Neural cell (in vitro differentiated cells): ENCODE measurements around the gene ADI1. TPM values are rescaled to one million over a fixed set of nuclear protein-coding genes. Genes with fewer than 3 reads are reported as not detected.

Source experiments
- H2AFZ ChIP-seq: fragments of 200-600, 300-800 bp; sonication (generic), shearing (Covaris generic); 2 replicates; pipeline ENCODE4 v1.6.0; 2014; ENCODE audit warnings: low read depth, mild to moderate bottlenecking, antibody characterized with exemption, low read length, moderate library complexity
- H3F3A ChIP-seq: fragments of 200-600 bp; shearing (Covaris generic); 2 replicates; pipeline ENCODE4 v1.6.1; 2016; ENCODE audit warnings: mild to moderate bottlenecking, moderate library complexity, mixed read lengths, antibody characterized with exemption, low read length; ENCODE audit not compliant: insufficient read depth, poor library complexity, severe bottlenecking
- H3K27ac ChIP-seq: fragments of 200-600, 300-800 bp; sonication (generic), shearing (Covaris generic); 2 replicates; pipeline ENCODE4 v1.5.1; 2014; ENCODE audit warnings: mild to moderate bottlenecking, low read length, moderate library complexity
- H3K27me3 ChIP-seq: fragments of 300-800, 200-600 bp; sonication (generic), shearing (Covaris generic); 2 replicates; pipeline ENCODE4 v1.6.0; 2014; ENCODE audit warnings: mild to moderate bottlenecking, low read depth, low read length, moderate library complexity; ENCODE audit not compliant: insufficient read depth
- H3K36me3 ChIP-seq: fragments of 300-800, 200-600 bp; sonication (generic), shearing (Covaris generic); 2 replicates; pipeline ENCODE4 v1.5.1; 2014; ENCODE audit warnings: mild to moderate bottlenecking, antibody characterized with exemption, low read length, moderate library complexity; ENCODE audit not compliant: insufficient read depth
- H3K4me2 ChIP-seq: fragments of 300-800, 200-600 bp; sonication (generic), shearing (Covaris generic); 2 replicates; pipeline ENCODE4 v1.6.0; 2014; ENCODE audit warnings: mild to moderate bottlenecking, low read length
- H3K4me3 ChIP-seq: fragments of 300-800, 200-600 bp; sonication (generic), shearing (Covaris generic); 2 replicates; pipeline ENCODE4 v1.5.1; 2014; ENCODE audit warnings: mild to moderate bottlenecking, low read length, moderate library complexity
- H3K79me2 ChIP-seq: fragments of 200-600 bp; shearing (Covaris generic); replicated peaks from 2 replicates; pipeline ENCODE4 v1.6.0; 2014; ENCODE audit warnings: mild to moderate bottlenecking, low read length, moderate library complexity; ENCODE audit not compliant: insufficient read depth
- H3K9ac ChIP-seq: fragments of 300-800, 200-600 bp; sonication (generic), shearing (Covaris generic); 2 replicates; pipeline ENCODE4 v1.6.1; 2016; ENCODE audit warnings: mild to moderate bottlenecking, low read length, mixed read lengths
- H3K9me2 ChIP-seq: fragments of 200-600 bp; shearing (Covaris generic); 2 replicates; pipeline ENCODE4 v1.6.1; 2016; ENCODE audit warnings: mild to moderate bottlenecking, low read length, mixed read lengths; ENCODE audit not compliant: insufficient read depth
- H3K9me3 ChIP-seq: fragments of 200-600, 300-800 bp; sonication (generic), shearing (Covaris generic); 2 replicates; pipeline ENCODE4 v1.6.1; 2016; ENCODE audit warnings: mild to moderate bottlenecking, mixed run types, low read length, moderate library complexity, mixed read lengths
- H4K20me1 ChIP-seq: fragments of 200-600 bp; shearing (Covaris generic); 2 replicates; pipeline ENCODE4 v1.6.1; 2016; ENCODE audit warnings: mild to moderate bottlenecking, mixed run types; ENCODE audit not compliant: insufficient read depth
- EP300 ChIP-seq: fragments of 450-650 bp; conservative IDR thresholded peaks from 2 replicates; pipeline ENCODE4 v1.6.1; 2014; ENCODE audit warnings: antibody characterized with exemption, mild to moderate bottlenecking, moderate library complexity; ENCODE audit not compliant: poor library complexity, severe bottlenecking
- EZH2 ChIP-seq: fragments of 200-600, 300-800 bp; shearing (Covaris generic), sonication (generic); IDR thresholded peaks from 2 replicates; pipeline ENCODE4 v1.6.1; 2014; ENCODE audit warnings: antibody characterized with exemption, low read length, borderline replicate concordance, mild to moderate bottlenecking; ENCODE audit not compliant: insufficient read depth, poor library complexity, severe bottlenecking
- MXI1 ChIP-seq: fragments of 450-650 bp; conservative IDR thresholded peaks from 2 replicates; pipeline ENCODE4 v1.6.1; 2014; ENCODE audit warnings: antibody characterized with exemption, mild to moderate bottlenecking; ENCODE audit not compliant: poor library complexity, severe bottlenecking
- POLR2AphosphoS5 ChIP-seq: IDR thresholded peaks from 2 replicates; pipeline ENCODE4 v1.6.1; 2012
- RAD21 ChIP-seq: fragments of 450-650 bp; conservative IDR thresholded peaks from 2 replicates; pipeline ENCODE4 v1.6.1; 2014; ENCODE audit warnings: antibody characterized with exemption, mild to moderate bottlenecking, moderate library complexity
- SMC3 ChIP-seq: fragments of 450-650 bp; conservative IDR thresholded peaks from 2 replicates; pipeline ENCODE4 v1.6.1; 2014; ENCODE audit warnings: antibody characterized with exemption, mild to moderate bottlenecking, moderate library complexity; ENCODE audit not compliant: poor library complexity
- TAF1 ChIP-seq: IDR thresholded peaks from 2 replicates; pipeline ENCODE4 v1.6.1; 2012; ENCODE audit warnings: low read depth
- polyA plus RNA-seq: library from polyadenylated mRNA; depleted of rRNA; stranded (reverse); fragments of >200 nt; gene quantifications from 2 replicates; pipeline ENCODE4 v1.2.3, GENCODE V29; 2014
- TF ChIP-seq, protein P1 (sequence below): IDR thresholded peaks from 2 replicates; pipeline ENCODE4 v1.6.1; 2012; ENCODE audit warnings: borderline replicate concordance
- TF ChIP-seq, protein P2 (sequence below): fragments of 450-650 bp; IDR thresholded peaks from 2 replicates; pipeline ENCODE4 v1.5.1; 2014; ENCODE audit warnings: antibody characterized with exemption, mild to moderate bottlenecking, moderate library complexity; ENCODE audit not compliant: poor library complexity, severe bottlenecking

The ADI1 gene
- polyA plus RNA-seq, 1 donor from 2014 or later: 23.9 TPM

DNA sequence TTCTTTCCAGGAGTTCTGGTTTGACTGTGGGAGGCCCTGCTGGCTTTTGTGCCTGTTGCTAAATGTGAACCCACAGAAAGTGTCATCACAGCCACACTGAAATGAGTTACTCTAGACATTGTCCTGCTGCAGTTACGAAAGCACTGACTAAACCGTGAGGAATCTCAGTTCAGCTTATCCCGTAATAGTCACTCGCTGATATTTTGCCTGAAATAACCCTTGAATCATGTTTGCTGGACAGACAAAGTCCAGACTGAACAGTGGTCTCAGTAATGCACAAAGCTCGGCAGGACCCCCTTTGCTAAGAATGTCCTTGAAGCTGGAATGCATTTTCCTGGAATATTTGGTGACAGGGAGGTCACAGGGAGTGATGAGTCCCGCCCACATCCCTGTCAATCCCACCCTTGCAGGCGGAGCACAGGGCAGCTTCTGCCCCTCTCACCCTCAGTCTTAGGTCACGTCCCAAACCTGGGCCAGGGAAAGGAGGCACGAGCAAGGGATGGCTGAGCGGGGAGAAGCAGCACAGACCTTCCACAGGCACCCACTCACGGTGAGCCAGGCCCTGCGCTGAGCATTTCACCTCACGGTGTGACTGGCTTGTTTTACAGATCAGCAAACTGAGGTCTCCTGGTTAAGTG, 53.4 kb downstream of the ADI1 start:
- TF ChIP-seq, protein P1, sequence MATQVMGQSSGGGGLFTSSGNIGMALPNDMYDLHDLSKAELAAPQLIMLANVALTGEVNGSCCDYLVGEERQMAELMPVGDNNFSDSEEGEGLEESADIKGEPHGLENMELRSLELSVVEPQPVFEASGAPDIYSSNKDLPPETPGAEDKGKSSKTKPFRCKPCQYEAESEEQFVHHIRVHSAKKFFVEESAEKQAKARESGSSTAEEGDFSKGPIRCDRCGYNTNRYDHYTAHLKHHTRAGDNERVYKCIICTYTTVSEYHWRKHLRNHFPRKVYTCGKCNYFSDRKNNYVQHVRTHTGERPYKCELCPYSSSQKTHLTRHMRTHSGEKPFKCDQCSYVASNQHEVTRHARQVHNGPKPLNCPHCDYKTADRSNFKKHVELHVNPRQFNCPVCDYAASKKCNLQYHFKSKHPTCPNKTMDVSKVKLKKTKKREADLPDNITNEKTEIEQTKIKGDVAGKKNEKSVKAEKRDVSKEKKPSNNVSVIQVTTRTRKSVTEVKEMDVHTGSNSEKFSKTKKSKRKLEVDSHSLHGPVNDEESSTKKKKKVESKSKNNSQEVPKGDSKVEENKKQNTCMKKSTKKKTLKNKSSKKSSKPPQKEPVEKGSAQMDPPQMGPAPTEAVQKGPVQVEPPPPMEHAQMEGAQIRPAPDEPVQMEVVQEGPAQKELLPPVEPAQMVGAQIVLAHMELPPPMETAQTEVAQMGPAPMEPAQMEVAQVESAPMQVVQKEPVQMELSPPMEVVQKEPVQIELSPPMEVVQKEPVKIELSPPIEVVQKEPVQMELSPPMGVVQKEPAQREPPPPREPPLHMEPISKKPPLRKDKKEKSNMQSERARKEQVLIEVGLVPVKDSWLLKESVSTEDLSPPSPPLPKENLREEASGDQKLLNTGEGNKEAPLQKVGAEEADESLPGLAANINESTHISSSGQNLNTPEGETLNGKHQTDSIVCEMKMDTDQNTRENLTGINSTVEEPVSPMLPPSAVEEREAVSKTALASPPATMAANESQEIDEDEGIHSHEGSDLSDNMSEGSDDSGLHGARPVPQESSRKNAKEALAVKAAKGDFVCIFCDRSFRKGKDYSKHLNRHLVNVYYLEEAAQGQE: no peak
- TF ChIP-seq TAF1 (no peak), EZH2 (no peak), POLR2AphosphoS5 (no peak), RAD21 (no peak), MXI1 (no peak), EP300 (no peak), SMC3 (no peak)
- TF ChIP-seq, protein P2, sequence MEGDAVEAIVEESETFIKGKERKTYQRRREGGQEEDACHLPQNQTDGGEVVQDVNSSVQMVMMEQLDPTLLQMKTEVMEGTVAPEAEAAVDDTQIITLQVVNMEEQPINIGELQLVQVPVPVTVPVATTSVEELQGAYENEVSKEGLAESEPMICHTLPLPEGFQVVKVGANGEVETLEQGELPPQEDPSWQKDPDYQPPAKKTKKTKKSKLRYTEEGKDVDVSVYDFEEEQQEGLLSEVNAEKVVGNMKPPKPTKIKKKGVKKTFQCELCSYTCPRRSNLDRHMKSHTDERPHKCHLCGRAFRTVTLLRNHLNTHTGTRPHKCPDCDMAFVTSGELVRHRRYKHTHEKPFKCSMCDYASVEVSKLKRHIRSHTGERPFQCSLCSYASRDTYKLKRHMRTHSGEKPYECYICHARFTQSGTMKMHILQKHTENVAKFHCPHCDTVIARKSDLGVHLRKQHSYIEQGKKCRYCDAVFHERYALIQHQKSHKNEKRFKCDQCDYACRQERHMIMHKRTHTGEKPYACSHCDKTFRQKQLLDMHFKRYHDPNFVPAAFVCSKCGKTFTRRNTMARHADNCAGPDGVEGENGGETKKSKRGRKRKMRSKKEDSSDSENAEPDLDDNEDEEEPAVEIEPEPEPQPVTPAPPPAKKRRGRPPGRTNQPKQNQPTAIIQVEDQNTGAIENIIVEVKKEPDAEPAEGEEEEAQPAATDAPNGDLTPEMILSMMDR: no peak
- no peaks in the 10 kb centered on the region for H3K36me3 ChIP-seq
- no peak overlapping the region for H3K27ac ChIP-seq

DNA sequence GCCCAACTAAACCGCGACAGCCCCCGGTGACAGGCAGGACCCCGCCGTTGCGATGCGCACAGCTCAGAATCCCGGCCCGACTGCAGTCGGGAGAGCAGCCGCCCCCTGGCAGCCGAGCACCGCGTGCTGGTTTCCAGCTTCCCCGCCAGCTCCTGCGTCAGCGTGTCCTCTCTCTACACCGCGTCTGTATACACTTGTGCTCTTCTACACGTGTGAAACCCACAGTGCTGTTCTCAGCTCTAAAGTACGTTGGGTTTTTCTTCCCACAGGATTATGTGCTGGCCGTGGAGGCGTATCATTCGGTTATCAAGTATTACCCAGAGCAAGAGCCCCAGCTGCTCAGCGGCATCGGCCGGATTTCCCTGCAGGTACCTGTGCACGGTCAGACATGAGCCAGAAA, 54.0 kb downstream of the ADI1 start:
- Histone ChIP-seq H3K9me2 (no peaks in the 10 kb centered on the region), H2AFZ (no peak overlapping the region), H3K4me2 (no peak overlapping the region), H3K9me3 (no peaks in the 10 kb centered on the region), H4K20me1 (no peaks in the 10 kb centered on the region), H3K27ac (no peak overlapping the region), H3K79me2 (no peaks in the 10 kb centered on the region), H3F3A (no peaks in the 10 kb centered on the region), H3K4me3 (no peak overlapping the region), H3K36me3 (no peaks in the 10 kb centered on the region), H3K9ac (no peak overlapping the region), H3K27me3 (no peaks in the 10 kb centered on the region)
- TF ChIP-seq EP300 (no peak), TAF1 (no peak), RAD21 (no peak), EZH2 (no peak), SMC3 (no peak), POLR2AphosphoS5 (no peak), MXI1 (no peak)
- TF ChIP-seq, protein P2: no peak
- TF ChIP-seq, protein P1: no peak

More for the DNA sequence above, 53.4 kb downstream of the ADI1 start:
- H3K9ac ChIP-seq: no peak overlapping the region
- no peaks in the 10 kb centered on the region for H3K79me2 ChIP-seq
- no peak overlapping the region for H2AFZ ChIP-seq
- H3K4me3 ChIP-seq: no peak overlapping the region
- H4K20me1 ChIP-seq: no peaks in the 10 kb centered on the region
- no peak overlapping the region for H3K4me2 ChIP-seq
- H3F3A ChIP-seq: no peaks in the 10 kb centered on the region
- no peaks in the 10 kb centered on the region for H3K9me3 ChIP-seq
- no peaks in the 10 kb centered on the region for H3K27me3 ChIP-seq
- no peaks in the 10 kb centered on the region for H3K9me2 ChIP-seq
